GM12878 (cell line): ENCODE measurements around the gene WDR89.

Experiments
- HDAC2 ChIP-seq: fragments of 200-600 bp; sonication (generic); IDR thresholded peaks from 2 replicates; pipeline ENCODE4 v1.6.1; 2017
- PML ChIP-seq: IDR thresholded peaks from 2 replicates; pipeline ENCODE4 v1.6.1; 2012; ENCODE audit warnings: low read length, inconsistent platforms

DNA sequence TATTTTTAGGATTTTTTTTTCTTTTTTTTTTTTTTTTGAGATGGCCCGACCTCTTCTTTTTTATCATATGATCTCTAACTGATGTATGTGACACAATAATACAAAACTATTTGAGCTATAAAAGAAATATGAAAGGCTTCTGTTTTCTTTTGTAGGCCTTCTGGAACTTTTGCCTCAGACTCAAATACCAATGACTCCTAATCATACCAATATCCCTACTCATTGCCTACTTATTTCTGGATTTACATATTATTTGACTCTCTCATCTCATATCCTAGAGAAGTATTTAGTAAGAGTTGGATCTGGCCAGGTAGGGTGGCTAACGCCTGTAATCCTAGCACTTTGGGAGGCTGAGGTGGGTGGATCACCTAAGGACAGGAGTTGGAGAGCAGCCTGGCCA lies 12.7 kb upstream of the WDR89 start:
- TF ChIP-seq PML (no peak), HDAC2 (no peak)
